ENCODE data around the gene CCDC83.

DNA sequence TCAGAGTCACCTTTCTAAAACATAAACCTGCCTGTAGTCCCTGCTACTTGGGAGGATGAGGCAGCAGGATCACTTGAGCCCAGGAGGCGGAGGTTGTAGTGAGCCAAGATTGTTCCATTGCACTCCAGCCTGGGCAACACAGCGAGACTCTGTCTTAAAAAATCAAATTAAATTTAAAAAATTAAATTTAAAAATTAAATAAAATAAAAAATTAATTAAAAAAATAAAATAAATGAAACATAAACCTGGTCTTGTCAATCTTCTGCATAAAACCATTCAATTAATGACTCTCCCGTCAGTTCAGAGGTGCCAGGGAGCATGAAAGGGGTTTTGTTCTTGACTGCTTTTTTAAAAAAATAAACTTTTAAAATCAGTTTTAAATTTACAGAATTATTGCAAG, 48.6 kb downstream of the CCDC83 start:
- TF ChIP-seq, protein P1, sequence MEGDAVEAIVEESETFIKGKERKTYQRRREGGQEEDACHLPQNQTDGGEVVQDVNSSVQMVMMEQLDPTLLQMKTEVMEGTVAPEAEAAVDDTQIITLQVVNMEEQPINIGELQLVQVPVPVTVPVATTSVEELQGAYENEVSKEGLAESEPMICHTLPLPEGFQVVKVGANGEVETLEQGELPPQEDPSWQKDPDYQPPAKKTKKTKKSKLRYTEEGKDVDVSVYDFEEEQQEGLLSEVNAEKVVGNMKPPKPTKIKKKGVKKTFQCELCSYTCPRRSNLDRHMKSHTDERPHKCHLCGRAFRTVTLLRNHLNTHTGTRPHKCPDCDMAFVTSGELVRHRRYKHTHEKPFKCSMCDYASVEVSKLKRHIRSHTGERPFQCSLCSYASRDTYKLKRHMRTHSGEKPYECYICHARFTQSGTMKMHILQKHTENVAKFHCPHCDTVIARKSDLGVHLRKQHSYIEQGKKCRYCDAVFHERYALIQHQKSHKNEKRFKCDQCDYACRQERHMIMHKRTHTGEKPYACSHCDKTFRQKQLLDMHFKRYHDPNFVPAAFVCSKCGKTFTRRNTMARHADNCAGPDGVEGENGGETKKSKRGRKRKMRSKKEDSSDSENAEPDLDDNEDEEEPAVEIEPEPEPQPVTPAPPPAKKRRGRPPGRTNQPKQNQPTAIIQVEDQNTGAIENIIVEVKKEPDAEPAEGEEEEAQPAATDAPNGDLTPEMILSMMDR (IDR thresholded peaks at IDR 0.05), result no peak
- no peak for TF ChIP-seq POLR2A (IDR thresholded peaks at IDR 0.05)

Data from lower leg skin (tissue), 3 donors.